HG02943 (cell line): Measurements from ENCODE around the gene ATRAID.
"Not testable (repeated sequence)": the region's sequence is repeated elsewhere in the genome, so short reads cannot be mapped to it uniquely, and the experiment has no call there.

Source experiments
- ATAC-seq: cut with Tn5 transposase; IDR thresholded peaks from one replicate; pipeline ENCODE4 v1.9.1; 2021; ENCODE audit warnings: mild to moderate bottlenecking, low read depth, moderate library complexity; ENCODE audit not compliant: unreplicated experiment

Gene ATRAID

DNA sequence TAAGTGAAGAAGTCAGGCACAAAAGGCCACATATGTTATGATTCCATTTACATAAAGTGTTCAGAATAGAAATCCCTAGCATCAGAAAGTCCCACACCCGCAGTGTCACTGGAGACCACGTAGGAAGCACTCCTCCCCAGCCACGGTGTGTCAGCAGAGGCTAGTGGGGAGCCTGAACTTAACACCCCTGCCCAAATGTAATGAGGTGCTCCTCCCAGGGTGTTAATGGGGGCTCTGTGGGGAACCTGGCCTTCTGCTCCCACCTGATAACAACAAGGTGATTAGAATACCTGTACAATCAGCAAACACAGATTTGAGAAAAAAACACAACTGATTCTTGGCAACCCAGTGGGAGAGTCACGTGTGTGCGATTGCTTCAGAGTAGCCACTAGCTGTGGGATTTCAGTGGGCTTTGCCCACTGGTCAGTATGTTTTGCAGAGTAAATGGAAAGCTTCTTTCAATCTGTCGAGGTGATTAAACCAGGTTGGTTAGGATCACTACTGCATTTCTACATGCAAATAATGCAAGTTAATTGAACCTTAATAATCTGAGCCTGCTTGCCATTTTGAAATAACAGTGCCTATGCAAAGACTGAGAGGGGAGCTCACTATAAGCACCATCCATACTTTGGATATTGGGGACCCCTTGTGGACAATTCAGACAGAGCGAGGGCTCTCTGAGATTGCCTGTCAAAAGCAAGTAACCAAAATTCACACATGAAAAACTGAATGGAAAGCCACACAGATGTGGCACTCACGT is 20.6 kb upstream of the ATRAID start:
- ATAC-seq: no peak

DNA sequence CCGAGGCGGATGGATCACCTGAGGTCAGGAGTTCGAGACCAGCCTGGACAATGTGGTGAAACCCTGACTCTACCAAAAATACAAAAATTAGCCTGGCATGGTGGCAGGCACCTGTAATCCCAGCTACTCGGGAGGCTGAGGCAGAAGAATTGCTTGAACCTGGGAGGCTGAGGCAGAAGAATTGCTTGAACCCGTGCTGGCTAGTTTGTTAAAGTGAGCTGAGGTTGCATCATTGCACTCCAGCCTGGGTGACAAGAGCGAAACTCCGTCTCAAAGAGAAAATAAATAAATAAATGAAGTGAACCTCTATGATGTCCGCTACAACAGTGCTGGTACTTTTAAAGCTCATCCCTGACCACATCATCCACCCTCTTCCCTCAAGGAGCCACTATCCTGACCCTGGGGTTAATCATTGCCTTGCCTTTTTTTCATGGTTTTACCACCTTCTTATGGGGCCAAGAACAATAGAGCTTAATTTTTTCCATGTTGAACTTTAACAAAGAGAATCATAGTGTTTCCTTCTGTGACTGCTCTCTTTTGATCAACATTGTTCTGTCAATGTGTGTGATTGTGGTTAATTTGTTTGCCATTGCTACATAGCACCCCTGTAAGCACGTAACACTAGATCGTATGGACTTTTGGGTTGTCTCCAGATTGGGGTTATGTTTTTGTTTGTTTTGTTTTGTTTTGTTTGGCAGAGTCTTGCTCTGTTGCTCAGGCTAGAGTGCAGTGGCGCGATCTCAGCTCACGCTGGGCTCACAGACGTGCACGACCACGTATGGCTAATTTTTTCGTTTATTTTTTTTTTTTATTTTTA is 17.1 kb upstream of the ATRAID start:
- no peak for ATAC-seq

DNA sequence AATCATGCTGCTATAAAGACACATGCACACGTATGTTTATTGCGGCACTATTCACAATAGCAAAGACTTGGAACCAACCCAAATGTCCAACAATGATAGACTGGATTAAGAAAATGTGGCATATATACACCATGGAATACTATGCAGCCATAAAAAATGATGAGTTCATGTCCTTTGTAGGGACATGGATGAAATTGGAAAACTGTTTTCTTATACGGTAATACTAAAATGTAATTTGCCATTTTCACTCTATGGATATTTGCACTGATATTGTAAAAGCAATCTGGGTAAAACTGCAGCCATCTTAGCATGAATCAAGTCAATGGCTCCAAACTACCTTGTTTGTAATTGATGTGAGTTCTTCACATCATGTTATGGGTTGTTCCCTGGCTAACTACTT is 16.0 kb upstream of the ATRAID start:
- ATAC-seq: not testable (repeated sequence)

DNA sequence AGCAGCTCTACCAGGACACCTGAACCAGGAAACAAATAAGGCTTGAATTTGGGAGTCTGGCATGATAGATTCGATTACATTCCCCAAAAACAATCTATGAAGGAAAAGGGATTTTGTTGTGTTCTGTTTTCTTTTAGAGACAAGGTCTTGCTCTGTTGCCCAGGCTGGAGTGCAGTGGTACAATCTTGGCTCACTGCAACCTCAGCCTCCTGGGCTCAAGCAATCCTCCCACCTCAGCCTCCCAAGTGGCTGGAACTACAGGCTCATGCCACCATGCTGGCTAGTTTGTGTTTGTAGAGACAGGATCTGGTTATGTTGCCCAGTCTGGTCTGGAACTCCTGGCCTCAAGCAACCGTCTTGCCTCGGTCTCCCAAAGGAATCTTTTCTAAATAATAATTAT is 13.8 kb upstream of the ATRAID start:
- ATAC-seq: not testable (repeated sequence)

DNA sequence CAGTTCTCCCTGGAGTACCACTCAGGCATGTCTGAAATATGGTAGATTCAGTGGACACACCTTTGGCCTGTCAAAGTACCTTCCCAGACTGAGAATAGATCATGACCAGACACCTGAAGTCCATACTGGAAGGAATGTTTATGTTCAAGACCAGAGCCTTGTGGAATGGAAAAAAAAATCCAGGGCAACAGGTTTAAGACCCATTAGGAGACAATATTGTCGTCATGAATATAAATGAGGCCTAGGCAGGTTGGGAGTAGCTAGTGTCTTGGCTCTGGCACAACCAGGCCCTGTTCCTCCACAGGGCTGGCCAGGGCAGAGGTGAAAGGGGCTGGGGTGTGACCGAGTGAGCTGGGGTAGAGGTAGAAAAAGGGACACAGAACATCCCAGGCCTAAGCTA is 13.2 kb upstream of the ATRAID start:
- ATAC-seq: no peak

DNA sequence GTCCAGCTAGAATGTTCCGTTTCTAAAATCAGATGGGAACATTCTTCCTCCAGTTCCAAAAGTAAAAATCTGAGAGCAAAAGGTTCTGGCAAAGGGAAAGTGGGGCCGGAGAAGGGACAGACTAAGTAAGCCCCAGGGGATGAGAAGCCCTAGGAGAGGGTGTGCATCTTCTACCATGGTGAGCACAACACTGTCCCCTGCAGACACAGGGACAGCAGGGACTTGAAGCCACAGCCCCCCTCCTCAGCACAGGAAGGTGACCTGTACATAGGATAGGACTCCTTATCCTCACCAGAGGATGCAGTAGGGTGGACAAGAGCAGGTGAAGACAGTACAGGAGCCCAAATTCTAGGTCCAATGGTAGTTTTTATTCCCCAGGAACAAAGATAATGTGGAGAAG is 12.6 kb upstream of the ATRAID start:
- ATAC-seq: no peak

DNA sequence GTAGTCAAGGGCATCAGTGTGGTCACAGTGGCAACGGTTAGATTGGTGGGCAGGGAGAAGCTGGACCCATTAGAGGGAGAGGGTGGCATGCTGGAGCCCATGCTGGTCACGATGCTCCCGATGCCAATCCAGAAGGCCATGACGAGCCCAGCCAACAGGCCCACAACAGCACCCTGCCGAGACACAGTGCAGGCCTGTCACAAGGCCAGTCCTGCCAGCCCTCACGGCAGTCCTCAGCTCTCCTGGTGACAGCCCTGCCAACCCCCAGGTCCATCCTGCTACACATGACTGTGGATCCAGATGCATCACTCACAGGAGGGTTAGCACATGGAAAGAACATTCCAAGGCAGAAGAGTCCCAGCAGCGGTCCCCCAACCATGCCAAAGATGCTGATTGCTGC is 10.2 kb upstream of the ATRAID start:
- ATAC-seq: no peak

DNA sequence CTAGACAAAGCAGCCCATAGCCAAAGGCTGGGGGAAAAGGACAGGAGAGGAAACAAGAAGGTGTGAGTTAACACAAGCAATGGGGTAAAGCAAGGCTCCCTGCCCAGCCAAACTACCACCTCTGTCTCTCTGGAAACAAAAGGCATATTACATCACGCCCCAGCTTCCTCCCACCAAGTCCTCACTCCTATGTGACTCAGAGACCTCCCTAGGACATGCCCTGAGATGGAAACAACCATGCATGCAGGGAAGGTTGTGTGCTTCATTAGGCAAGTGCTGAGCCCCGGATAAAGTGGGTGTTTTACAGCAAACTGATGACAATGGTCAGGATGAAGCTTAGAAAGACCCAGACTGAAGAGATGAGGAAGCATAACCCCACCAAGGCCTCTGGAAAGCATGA is 9.0 kb upstream of the ATRAID start:
- ATAC-seq: no peak

DNA sequence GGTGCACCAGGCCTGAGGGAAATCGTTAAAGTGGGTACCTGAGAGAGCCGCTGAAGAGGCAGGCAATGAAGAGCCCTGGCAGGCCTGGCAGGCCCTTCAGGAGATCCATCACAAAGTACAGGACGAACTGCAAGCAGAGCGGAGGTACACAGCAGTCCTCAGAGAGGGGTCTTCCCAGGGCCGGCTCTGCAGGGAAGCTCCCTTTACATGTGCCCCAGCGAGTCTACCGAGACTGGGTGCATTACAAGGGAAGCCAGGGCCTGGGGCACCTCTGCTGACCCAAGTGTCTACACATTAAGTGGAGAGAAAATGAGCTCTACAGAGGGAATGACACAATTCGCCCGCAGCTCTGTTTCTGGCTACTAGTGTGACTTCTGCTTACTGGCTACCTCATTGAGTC is 8.1 kb upstream of the ATRAID start:
- ATAC-seq: no peak

DNA sequence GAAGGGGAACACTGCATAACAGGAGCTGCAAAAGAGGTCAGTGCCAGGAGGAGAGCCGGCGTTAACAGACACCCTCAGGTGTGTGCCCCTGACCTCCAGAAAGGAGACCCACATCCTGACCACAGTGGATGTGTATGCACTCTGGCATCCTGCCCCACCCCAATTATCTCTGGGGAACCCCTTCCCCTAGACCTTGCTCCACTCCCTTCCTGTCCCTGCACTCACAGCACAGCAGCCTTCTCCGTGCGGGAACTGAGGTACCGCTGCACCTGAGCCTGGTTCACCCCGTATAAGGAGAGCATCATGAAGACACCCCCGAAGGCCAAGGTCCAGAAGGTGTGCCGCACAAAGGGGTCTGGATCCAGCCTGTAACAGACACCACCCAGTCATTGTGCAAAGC is 7.3 kb upstream of the ATRAID start:
- ATAC-seq: no peak

DNA sequence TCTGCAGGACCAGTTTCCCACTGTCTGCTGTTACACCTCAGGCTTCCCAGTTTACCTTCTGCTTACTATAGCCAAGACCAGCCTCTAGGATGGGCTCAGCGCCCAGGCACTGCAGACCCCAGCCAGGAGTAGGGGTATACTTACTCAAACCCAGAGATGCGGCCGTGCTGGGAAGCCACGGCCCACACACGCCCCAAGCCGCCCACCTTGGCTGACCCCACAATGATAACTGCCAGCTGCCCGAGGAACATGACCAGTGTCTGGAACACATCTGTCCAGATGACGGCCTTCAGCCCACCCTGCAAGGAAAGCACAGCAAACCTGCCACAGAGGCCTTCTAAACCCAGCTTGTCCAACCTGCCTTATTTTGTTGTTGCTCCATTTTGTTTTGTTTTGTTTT is 6.6 kb upstream of the ATRAID start:
- no peak for ATAC-seq

DNA sequence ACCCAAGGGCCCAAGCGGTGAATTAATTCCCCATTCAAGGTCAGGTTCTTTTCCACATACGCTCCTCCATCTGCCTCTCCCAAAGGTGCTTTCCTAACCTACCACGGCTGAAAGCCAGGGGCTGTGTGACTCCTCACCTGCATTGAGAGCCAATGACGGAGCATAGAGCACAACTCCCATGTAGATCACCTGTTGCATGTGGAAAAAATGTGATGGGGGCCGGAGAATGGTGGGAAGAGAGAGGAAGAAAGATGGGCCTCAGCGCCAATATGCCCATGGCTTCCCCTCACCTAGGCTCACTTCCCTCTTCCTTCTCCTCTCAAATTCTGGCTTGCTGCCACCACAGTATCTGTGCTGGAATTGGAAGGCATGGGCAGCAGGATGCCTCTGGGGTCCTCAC is 5.5 kb upstream of the ATRAID start:
- ATAC-seq: no peak

DNA sequence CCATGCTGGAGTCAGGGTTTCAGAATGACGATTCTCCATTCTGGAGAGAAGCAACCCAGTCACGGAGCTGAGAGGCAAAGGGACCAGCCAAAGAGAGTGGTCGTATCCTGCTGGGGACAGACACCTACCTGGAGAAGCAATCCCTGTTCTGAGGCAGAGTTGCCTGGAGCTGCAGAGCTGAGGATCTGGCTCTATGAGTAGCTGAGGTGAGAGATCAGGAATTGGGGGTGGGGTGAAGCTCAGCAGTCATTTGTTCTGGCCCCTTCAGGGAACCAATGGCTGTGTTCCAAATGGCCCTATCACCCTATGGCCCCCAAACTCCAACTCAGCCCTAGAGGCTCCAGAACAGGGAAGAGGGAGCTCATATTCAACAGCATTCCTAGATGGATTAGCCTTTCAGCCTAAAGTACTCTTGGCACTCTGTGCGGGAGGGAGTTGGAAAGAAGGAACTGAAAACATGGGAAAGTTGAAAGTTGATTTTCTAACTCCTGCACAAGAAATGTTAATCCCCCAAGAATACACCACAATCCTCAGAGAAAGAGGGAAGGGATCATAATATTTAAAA is 3.3 kb upstream of the ATRAID start:
- ATAC-seq: no peak

DNA sequence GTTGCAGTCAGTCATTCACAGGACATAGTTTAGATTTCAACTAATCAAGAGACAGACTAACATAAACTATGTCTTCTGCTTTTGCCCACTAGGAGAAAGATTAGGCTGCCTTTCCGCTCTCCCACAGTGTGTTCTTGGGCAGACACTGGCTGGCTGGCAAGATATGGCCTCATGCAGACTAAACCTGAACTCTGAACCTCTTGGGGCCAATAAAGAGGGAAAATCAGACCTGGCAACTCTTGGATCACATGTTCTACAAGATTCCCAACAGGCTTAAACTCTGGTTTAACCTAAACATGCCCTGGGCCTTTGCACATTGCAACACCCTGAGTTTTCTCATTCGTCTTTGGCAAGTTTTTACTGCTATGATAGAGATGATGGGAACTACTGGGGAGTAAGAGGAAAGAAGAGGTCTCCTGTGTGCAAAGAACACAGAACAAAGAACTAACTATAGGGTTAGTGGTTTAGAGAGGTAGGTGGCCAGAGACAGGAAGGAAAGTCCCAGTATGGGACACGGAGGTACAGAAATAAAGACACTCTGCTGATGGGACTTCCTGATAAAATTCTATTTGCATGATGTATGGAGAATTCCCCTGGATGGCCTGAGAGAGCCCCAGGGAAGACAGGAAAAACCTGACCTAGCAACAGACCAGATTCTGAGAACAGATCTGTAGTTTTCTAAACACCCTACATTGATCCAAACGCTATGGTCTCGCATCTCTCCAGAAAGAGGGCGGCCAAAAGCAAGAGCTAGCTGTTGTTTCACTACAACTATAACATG is 2.0 kb upstream of the ATRAID start:
- no peak for ATAC-seq

DNA sequence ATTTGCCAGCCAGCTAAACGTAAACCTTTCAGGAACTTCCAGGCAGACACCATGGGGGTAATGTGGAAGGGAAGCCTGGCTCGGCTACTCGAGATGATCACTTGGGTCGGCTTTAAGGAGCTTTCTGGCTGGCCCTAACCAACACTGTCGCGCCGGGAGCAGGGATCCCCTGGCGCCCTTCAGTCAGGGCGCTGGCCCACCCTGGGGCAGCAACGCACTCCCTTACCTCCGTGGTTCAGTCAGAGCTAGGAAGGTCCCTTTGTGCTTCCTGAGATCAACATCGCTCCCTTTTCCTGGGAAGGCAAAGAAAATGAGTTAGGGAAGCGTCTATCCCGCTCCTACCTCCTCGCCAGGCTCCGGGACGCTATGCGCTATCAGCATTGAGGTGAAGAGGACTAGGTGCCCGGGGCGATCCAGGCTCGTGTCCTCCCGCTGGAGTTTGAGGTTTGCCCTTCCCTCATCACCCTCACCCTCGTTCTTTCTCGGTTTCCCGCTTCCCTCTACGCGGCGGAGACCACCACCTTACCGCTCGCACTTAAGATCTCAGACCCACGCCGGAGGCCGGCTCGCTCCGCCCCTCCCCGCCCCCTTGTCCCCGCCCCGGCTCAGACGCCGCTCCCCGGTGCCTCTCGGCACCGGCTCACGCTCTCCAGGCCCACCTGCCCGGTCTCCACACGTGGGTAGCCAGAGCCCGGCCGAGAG is 449 bp upstream of the ATRAID start:
- peak; percentile 20 for ATAC-seq

DNA sequence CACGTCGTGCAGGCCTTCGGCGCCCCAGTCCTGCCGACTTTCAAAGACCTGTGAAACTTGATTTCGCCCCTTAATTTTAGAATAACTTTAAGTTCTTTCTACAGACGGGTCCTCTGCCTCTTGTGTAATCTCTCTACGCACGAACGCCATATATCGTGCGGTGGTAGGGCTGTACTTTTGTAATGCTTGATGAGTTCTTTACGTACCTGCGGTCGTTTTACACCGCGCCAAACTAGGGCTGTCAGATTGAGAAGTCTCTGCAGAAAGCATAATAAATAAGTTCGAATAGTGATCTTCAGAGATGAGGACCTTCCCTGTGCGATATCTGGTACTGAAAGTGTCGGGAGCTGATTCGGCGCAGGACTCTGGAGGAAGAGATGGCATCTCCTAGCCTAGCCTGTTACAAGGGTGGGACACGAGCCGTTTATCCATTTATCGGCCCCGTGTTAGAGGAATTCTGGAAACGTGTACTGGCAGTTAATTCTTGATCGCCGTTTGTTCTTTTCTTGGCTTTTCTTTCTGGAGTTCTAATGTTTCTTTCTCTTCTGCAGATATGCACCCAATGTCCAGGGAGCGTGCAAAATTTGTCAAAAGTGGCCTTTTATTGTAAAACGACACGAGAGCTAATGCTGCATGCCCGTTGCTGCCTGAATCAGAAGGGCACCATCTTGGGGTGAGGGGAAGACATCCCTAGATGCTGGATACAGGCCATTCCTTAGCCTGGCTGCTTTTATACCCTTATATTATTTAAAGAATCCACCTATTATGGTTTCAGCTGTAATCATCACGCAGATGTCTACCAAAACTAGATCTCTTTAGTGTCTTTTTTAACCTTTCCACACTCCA is 1.0 kb downstream of the ATRAID start:
- ATAC-seq: peak; percentile 11

DNA sequence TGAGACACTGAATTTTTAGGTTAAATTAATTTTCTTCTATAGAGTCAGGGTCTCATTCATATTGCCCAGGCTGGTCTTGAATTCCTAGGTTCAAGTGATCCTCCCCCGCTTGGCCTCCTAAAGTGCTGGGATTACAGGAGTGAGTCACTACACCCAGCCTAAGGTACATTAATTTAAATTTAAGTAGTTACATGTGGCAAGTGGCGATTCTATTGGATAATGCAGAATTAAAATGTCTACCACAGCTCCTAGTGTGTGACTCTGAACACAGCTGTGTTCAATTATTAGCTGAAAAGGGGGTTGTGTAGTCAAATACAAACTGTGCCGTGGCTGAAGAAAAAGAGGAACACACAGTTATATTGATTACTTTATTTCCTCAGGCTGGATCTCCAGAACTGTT is 3.1 kb downstream of the ATRAID start:
- ATAC-seq: no peak

DNA sequence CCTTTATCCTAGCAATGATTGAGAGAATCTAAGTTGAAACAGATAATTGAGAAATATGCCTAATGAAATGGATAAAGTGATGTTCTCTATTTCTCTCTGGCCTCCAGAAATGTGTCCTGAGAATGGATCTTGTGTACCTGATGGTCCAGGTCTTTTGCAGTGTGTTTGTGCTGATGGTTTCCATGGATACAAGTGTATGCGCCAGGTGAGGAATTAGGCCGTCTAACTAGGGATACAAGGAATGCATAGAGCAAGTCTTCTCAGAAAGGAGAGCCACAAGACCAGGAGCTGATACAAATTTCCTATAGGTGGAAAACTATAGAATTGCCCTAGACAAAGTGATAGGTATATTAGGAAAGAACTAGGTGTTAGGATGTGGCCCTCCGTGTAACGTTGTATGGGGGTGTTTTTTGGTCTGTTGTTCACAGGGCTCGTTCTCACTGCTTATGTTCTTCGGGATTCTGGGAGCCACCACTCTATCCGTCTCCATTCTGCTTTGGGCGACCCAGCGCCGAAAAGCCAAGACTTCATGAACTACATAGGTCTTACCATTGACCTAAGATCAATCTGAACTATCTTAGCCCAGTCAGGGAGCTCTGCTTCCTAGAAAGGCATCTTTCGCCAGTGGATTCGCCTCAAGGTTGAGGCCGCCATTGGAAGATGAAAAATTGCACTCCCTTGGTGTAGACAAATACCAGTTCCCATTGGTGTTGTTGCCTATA is 4.7 kb downstream of the ATRAID start:
- ATAC-seq: no peak
